Measurements from ENCODE around the gene ERG28.
"Not testable (repeated sequence)": the region's sequence is repeated elsewhere in the genome, so short reads cannot be mapped to it uniquely, and the experiment has no call there.

Gene ERG28

GRCh38 chr14:75625034-75625433 lies 35.6 kb downstream of the ERG28 start:
- no peak for DNase-seq (ENCODE audit: low spot score)

- no peak for DNase-seq (ENCODE audit: low spot score)
Measured at GRCh38 chr14:75619548-75619947, 41.1 kb downstream of the ERG28 start.

GRCh38 chr14:75615200-75615599 lies 45.5 kb downstream of the ERG28 start:
- no peak for DNase-seq (ENCODE audit: low spot score)

- no peak for DNase-seq (ENCODE audit: low spot score)
Measured at GRCh38 chr14:75614179-75614578, 46.5 kb downstream of the ERG28 start.

- DNase-seq (ENCODE audit: low spot score) = no peak
Measured at GRCh38 chr14:75612157-75612556, 48.5 kb downstream of the ERG28 start.

GRCh38 chr14:75610834-75611233 lies 49.8 kb downstream of the ERG28 start:
- no peak for DNase-seq (ENCODE audit: low spot score)

- DNase-seq (ENCODE audit: low spot score) = no peak
Measured at GRCh38 chr14:75609606-75610475, 50.8 kb downstream of the ERG28 start.

- no peak for DNase-seq (ENCODE audit: low spot score)
Measured at GRCh38 chr14:75609116-75609515, 51.6 kb downstream of the ERG28 start.

GRCh38 chr14:75607842-75608640 lies 52.6 kb downstream of the ERG28 start:
- DNase-seq (ENCODE audit: low spot score) = no peak

- DNase-seq (ENCODE audit: low spot score) = no peak
Measured at GRCh38 chr14:75607044-75607443, 53.6 kb downstream of the ERG28 start.

- DNase-seq (ENCODE audit: low spot score) = no peak
Measured at GRCh38 chr14:75605916-75606315, 54.8 kb downstream of the ERG28 start.

GRCh38 chr14:75604979-75605851 lies 55.5 kb downstream of the ERG28 start:
- no peak for DNase-seq (ENCODE audit: low spot score)

GRCh38 chr14:75602503-75602902 lies 58.2 kb downstream of the ERG28 start:
- DNase-seq (ENCODE audit: low spot score) = no peak

- DNase-seq (ENCODE audit: low spot score) = not testable (repeated sequence)
Measured at GRCh38 chr14:75601061-75601460, 59.6 kb downstream of the ERG28 start.

- not testable (repeated sequence) for DNase-seq (ENCODE audit: low spot score)
Measured at GRCh38 chr14:75600100-75600499, 60.6 kb downstream of the ERG28 start.

All from LoVo (cell line).